Measurements from ENCODE around the gene CYB5A. TPM values are rescaled to one million over a fixed set of nuclear protein-coding genes. Genes with fewer than 3 reads are reported as not detected.

The CYB5A gene
- polyA plus RNA-seq, 4 donors = 45.4 to 316 (median 302) TPM

DNA sequence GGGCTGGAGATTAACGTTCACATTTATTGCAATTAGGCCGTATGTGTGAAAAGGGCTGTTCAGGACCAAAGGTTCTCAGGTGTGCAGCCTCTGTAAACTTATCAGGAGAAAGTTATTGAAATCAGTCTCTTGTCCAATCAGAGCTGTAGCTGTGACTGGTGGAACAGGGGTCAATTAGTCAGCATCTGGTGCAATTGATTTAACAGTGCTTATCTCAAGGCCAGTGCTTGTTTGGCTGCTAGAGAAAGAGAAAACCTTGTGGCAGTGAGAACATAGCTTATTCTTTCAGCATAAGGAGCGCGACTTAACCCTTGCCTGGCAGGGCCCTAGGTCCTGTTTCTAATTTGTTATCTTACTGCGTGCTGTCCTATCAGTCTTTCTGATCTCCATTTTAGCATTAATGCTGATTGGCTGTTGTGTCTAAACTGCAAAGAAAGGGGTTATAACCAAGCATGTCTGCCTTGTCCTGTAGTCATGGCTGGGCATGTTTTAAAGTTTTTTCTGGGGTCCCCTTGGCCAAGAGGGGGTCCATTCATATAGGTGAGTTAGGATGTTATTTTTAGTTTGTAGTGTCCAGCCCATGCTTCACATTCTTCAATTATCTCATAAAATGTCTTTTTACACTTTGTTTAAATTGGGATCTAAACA, 66.4 kb downstream of the CYB5A start:
- DNase-seq (ENCODE audit: low read depth in 4 of 4, low spot score in 3 of 4) = no peak

DNA sequence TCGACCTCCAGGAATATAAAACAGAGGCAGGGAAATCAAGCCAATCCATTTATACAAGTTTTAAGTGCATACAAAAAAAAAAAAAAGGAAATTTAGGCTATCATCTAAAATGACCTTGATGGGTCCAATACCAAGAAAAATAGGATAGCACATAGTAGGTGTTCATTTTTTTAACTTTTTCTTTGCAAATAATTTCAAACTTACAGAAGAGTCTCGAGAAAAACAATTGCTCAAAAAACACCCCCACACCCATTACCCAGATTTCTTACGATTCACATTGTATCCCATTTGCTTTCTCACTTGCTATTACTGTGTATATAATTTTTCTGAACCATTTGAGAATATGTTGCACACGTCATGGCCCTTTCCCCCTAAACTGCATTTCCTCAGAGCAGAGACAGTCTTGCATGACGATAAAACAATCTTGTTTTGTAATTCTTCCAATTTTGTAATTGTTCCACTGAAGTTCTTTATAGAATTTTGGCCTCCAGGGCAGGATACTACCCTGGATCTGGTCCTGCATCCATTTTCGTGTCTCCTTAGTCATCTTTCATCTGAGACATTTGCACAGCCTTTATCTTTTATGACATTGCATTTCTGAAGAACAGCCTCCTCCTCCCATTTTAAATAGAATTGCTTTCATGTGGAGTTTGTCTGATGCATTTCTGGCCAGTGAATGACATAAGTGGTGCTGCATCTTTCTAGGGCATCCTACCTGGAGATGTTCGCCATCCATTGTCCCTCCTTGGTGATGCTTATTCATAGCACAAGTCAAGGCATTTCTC, 68.9 kb downstream of the CYB5A start:
- DNase-seq (ENCODE audit: low read depth in 4 of 4, low spot score in 3 of 4) = no peak

DNA sequence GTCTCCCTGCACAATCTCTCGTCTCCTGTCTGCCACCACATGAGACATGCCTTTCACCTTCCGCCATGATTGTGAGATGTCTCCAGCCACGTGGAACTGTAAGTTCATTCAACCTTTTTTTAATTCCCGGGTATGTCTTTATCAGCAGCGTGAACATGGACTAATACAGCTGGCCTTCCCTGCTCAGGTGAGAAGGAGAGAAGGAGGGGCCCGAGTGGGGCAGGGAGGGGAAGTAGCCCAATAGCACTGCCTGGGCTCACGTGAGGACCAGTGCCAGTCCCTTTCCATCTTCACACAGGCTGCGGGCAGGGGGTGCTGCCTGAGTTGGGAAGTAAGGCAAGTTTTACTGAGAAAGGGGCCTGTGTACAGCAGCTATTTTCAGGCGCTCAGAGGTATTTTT, 70.7 kb downstream of the CYB5A start:
- no peak for DNase-seq (ENCODE audit: low read depth in 4 of 4, low spot score in 3 of 4)

DNA sequence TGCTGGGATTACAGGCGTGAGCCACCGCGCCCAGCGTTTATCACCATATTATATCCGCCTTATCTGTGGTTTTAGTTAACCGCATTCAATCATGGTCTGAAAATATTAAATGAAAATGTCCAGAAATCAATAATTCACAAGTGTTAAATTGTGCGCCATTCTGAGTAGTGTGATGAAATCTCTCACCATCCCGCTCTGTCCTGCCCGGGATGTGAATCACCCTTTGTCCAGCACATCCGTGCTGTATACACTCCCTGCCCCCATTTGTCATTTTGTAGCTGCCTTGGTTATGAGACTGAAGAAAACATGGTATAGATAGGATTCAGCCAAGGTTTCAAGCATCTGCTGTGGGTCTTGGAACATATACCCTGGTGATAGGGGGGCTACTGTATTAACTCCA, 72.7 kb downstream of the CYB5A start:
- DNase-seq (ENCODE audit: low read depth in 4 of 4, low spot score in 3 of 4) = no peak

DNA sequence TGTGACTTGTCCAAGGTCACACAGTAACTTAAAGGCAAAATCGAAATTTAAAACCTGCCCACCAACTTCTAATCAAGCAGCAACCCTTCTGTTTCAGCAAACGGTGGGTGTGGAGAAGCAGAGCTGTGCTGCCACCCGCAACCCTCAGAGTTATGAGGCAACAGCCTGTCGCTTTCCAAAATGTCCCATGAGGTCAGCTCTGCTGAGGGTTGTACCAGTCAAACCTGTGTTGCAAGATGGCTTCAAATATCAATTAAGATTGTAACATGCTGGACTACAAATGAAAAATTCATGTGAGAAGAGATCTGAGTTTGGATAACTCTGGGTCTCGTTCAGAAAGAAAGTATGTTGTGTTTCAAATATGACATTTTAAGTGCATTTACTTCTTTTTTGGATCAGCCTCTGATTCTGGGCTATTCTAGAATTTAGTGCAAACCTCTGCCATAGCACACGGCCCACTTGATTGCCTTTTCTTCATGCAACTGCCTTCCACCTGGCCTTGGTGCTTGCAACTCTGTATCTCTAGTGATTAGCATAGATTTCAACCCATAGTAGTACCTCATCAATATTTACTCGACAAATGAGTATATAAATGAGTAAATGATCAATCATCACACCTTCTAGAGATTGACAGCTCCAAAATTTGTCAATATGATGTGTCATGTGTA, 74.2 kb downstream of the CYB5A start:
- DNase-seq (ENCODE audit: low read depth in 4 of 4, low spot score in 3 of 4) = no peak

DNA sequence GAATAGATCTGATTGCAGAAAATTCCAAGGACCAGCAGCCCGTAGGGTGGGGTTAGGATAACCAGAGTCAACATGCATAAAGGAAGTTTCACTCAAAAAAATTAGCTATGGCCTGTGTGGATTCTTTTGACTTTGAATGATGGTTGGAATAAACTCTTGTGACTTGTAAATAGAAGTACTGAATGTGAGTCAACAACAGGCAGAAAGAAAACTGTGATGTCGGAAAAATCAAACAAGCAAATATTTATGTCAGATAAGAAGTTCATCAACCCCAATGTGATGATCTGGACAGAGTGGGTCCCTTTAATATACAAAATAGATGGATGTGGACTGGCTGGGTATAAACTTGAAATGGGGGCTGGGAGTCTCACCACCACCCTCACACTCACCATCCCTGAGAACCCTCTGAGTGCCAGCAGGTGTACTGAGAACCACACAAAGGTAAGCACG, 75.1 kb downstream of the CYB5A start:
- DNase-seq (ENCODE audit: low read depth in 4 of 4, low spot score in 3 of 4) = no peak

DNA sequence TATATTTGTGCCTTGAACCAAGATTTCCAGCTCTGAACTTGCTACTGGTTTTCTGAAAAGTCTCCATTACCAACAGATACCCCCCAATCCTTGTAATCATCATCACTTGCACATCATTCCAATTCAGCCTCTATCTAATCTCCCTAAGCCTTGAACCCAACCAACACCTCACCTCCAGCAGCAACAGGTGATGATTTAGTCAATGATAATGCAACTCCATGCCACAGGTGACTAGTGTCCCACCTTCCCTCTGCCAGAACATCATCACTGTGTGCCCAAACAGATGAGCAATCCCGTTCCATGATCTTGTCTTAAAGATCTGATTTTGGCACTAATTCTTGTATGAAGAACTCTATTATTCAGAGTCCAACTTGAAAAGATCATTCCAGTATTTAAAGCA, 75.9 kb downstream of the CYB5A start:
- DNase-seq (ENCODE audit: low read depth in 4 of 4, low spot score in 3 of 4) = no peak

DNA sequence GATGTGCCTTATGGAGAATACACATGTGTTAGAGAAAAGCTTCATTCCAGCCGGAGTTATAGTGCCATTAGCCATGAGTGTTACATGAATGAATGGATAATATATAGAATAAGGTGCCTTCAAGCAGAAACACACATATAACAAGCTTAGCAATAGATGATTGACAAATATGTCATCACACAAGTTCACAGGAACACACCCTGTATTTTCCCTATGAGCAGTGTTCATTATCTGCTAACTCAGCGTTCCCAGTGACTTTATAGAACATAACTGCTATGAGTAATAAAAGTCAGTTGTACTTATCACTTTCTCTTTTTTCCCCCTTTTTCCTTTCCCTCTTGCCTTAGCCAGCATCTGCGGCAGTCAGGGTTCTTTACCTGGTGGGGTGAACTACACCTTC, 78.3 kb downstream of the CYB5A start:
- no peak for DNase-seq (ENCODE audit: low read depth in 4 of 4, low spot score in 3 of 4)

DNA sequence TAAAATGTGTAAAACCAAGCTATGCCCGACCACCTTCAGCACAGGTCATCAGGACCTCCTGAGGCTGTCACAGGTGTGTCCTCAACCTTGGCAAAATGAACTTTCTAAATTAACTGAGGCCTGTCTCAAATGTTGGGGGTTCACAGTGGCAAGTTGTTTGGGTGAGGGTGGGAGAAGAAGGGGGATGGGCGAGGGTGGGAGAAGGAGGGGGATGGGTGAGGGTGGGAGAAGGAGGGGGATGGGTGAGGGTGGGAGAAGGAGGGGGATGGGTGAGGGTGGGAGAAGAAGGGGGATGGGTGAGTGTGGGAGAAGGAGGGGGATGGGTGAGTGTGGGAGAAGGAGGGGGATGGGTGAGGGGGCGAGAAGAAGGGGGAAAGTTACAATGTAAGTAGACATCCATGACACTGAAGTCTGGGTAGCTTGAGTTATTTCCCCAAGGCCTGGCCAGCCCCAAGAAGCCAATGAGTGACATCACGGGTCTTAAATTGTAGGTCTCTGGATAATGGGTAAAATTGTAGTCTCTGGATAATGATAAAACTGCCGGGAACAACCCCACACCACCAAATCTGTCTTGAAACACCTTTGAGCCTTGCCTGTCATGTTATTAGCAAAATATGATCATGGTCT, 87.1 kb downstream of the CYB5A start:
- DNase-seq (ENCODE audit: low read depth in 4 of 4, low spot score in 3 of 4) = no peak

DNA sequence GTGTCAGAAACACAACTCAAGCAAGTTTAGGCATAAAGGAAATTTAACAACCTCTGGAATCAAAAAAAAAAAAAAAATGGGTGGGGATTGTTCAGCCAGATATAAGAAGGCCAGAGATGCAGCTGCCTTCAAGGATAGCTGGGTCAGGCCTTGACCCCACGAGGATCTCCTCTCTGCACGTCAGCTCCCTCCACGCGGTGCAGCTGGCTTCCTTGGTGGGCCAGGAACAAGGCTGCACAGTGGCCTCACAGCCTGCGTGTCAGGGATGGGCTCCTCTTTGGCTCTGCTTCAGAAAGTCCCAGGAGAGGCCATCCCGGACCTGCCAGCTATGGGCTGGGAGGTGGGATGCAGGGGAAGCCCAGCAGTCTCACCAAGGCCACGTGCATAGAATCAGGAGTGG, 88.0 kb downstream of the CYB5A start:
- no peak for DNase-seq (ENCODE audit: low read depth in 4 of 4, low spot score in 3 of 4)

Other genes with a start within 250 kb of the CYB5A start
- gene FBXO15, start 144.1 kb downstream of the CYB5A start, polyA plus RNA-seq (ENCODE audit: insufficient read length in 4 of 4) = 1 to 10 TPM; 1.0 to 7.4 (median 4.2) TPM
- 10 to 100 TPM; 53.3 to 73.0 (median 66.5) TPM for gene TIMM21, start 143.4 kb downstream of the CYB5A start, polyA plus RNA-seq (ENCODE audit: insufficient read length in 4 of 4)
- under 1 TPM; 0.03 to 0.32 (median 0.24) TPM for gene C18orf63, start 23.9 kb upstream of the CYB5A start, polyA plus RNA-seq (ENCODE audit: insufficient read length in 4 of 4)
- 1 to 10 TPM in 1 of 4 donors, under 1 TPM in 3; 0.18 to 4.7 (median 0.62) TPM for gene DIPK1C, start 165.3 kb upstream of the CYB5A start, polyA plus RNA-seq (ENCODE audit: insufficient read length in 4 of 4)
- 100 to 1,000 TPM in 3 of 4 donors, 10 to 100 TPM in 1; 73.0 to 311 (median 251) TPM for gene CNDP2, start 204.4 kb upstream of the CYB5A start, polyA plus RNA-seq (ENCODE audit: insufficient read length in 4 of 4)
- 1 to 10 TPM in 1 of 4 donors, under 1 TPM in 3; 0.20 to 1.6 (median 0.81) TPM for gene CNDP1, start 242.5 kb upstream of the CYB5A start, polyA plus RNA-seq (ENCODE audit: insufficient read length in 4 of 4)

Data from left renal pelvis (tissue), 4 donors.